GM12875 (cell line): ENCODE results near the gene BHMT.
"Not testable (repeated sequence)": the region's sequence is repeated elsewhere in the genome, so short reads cannot be mapped to it uniquely, and the experiment has no call there.

Source experiments
- H3K4me3 ChIP-seq: one replicate; pipeline ENCODE4 v1.5.1; 2011; ENCODE audit warnings: low read depth, low read length, control low read depth
- TF ChIP-seq, protein P1 (sequence below): IDR thresholded peaks from 2 replicates; pipeline ENCODE4 v1.5.1; 2011; ENCODE audit warnings: low read depth, mild to moderate bottlenecking, control low read depth, inconsistent platforms, low read length, moderate library complexity, borderline replicate concordance; ENCODE audit not compliant: insufficient read depth

BHMT gene

DNA sequence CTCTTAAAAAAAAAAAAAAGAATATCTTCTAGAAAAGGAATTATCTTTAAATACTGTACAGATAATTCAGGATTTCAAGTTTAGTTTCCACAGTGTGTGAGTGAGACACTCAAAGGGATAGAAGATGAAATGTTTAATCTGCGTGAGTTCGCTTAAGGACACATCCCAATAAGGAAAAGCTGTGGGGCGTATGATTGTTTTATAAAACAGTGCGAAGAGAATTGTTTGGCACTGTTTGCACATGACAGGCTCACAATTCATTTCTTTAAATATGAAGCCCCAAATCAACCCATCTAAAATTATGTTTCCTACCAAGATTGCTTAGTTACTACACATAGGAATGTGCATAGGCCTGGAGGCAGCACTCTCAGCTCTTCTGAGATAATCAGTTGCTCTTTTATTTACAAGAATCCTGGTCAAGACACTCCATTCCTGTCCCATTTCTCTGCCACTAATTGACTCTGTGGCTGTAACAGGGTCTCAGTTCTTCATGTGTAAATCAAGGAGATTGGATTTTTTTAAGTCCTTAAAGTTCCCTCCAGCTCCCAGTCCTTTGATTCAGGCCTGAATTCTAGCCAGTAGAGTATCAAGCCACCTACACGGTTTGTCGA, 60.1 kb downstream of the BHMT start:
- no peak overlapping the region for H3K4me3 ChIP-seq
- TF ChIP-seq, protein P1, sequence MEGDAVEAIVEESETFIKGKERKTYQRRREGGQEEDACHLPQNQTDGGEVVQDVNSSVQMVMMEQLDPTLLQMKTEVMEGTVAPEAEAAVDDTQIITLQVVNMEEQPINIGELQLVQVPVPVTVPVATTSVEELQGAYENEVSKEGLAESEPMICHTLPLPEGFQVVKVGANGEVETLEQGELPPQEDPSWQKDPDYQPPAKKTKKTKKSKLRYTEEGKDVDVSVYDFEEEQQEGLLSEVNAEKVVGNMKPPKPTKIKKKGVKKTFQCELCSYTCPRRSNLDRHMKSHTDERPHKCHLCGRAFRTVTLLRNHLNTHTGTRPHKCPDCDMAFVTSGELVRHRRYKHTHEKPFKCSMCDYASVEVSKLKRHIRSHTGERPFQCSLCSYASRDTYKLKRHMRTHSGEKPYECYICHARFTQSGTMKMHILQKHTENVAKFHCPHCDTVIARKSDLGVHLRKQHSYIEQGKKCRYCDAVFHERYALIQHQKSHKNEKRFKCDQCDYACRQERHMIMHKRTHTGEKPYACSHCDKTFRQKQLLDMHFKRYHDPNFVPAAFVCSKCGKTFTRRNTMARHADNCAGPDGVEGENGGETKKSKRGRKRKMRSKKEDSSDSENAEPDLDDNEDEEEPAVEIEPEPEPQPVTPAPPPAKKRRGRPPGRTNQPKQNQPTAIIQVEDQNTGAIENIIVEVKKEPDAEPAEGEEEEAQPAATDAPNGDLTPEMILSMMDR, result no peak

DNA sequence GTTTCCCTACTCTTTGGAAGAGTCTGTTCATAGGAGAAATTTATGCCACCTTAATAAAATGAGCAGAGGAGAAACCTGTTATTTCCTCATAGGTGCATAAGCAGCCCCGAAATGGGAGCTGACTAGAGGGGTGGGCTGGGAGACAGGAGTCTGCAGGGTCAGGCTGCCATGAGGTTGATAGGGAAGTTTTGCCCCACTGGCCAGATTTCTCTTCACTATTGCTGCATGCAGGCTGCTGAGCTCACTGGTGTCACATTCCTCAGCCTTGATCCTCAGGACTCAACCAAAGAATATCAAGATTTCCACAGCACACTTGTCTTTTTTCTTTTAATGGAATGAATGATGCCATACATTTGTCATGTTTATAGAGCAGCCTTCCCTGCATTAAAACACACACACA, 60.7 kb downstream of the BHMT start:
- TF ChIP-seq, protein P1, result no peak

DNA sequence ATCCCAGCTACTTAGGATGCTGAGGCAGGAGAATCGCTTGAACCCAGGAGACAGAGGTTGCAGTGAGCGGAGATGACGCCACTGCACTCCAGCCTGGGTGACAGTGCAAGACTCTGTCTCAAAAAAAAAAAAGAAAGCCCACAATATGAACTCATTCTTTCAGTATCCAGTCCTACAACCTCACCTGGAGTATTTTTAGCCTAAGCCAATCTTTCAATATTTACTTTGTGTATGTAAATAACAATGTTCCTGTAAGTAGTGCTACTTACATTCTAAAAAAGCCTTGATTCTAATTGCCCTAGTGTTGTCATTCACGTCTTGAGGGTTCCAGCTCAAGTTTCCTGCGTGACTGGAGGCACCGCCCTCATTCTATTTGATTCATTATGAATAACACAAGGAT, 62.0 kb downstream of the BHMT start:
- TF ChIP-seq, protein P1, result no peak

More for the DNA sequence above, 60.7 kb downstream of the BHMT start:
- no peak overlapping the region for H3K4me3 ChIP-seq

DNA sequence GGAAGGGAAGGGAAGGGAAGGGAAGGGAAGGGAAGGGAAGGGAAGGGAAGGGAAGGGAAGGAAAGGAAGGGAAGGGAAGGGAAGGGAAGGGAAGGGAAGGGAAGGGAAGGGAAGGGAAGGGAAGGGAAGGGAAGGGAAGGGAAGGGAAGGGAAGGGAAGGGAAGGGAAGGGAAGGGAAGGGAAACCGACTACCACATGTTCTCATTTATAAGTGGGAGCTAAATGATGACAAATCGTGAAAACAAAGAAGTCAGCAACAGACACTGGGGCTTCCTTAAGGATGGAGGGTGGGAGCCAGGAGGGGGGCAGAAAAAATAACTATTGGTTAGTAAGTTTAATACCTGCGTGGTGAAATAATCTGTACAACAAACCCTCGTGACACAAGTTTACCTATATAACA, 68.8 kb downstream of the BHMT start:
- not testable (repeated sequence) for H3K4me3 ChIP-seq

More for the DNA sequence above, 62.0 kb downstream of the BHMT start:
- no peak overlapping the region for H3K4me3 ChIP-seq

DNA sequence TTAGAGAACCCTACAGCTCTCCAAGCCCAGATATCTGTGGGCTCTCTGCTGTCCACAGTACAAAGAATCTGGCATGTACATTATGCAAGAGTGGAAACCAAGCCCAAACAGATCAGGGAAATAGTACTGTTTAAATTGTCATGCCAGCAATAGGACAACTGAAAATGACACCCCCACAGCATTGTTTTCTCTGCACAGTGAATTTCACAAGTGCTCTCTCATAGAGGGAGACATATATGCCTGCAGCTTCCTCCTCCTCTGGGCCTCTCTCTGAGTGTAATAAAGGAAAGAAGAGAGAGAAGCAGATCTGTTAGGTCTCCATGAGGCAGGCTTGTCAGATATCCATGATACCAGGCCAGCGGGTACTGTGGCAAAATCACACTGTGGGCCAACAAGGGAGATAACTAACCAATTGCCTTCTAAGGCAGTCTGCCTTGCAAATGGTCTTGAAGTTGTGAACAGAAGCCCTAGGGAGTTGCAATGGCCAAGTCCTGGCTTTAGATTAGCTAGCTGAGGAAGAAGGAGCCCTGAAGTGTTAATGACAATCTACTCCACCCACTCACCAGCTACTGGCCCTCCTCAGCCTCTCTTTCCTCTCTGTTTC, 69.9 kb downstream of the BHMT start:
- TF ChIP-seq, protein P1, result no peak
- no peak overlapping the region for H3K4me3 ChIP-seq
